DMS114 treated with DMSO at 0.1 percent for 48 hours (cell line): ENCODE results near the gene MPHOSPH9.

ENCODE experiments used
- DNase-seq: peaks from one replicate; lab custom pipeline; 2025; ENCODE audit not compliant: unreplicated experiment; lab: John Stamatoyannopoulos, UW

The MPHOSPH9 gene

GRCh38 chr12:123150275-123150743, 82.6 kb downstream of the MPHOSPH9 start:
- no peak for DNase-seq

- DNase-seq: no peak
Measured at GRCh38 chr12:123149501-123150274, 83.3 kb downstream of the MPHOSPH9 start.

GRCh38 chr12:123149088-123149487, 83.9 kb downstream of the MPHOSPH9 start:
- DNase-seq: no peak

GRCh38 chr12:123148655-123149054, 84.3 kb downstream of the MPHOSPH9 start:
- DNase-seq: no peak

- no peak for DNase-seq
Measured at GRCh38 chr12:123148223-123148622, 84.7 kb downstream of the MPHOSPH9 start.

GRCh38 chr12:123145211-123145610, 87.7 kb downstream of the MPHOSPH9 start:
- no peak for DNase-seq

- no peak for DNase-seq
Measured at GRCh38 chr12:123143736-123144461, 89.0 kb downstream of the MPHOSPH9 start.

GRCh38 chr12:123142921-123143735, 89.8 kb downstream of the MPHOSPH9 start:
- no peak for DNase-seq

GRCh38 chr12:123142518-123142840, 90.5 kb downstream of the MPHOSPH9 start:
- DNase-seq: no peak

- DNase-seq: no peak
Measured at GRCh38 chr12:123141615-123142517, 91.1 kb downstream of the MPHOSPH9 start.

GRCh38 chr12:123140676-123141614, 92.0 kb downstream of the MPHOSPH9 start:
- DNase-seq: no peak

- no peak for DNase-seq
Measured at GRCh38 chr12:123139926-123140675, 92.8 kb downstream of the MPHOSPH9 start.

GRCh38 chr12:123135688-123136087, 97.3 kb downstream of the MPHOSPH9 start:
- DNase-seq: no peak

- no peak for DNase-seq
Measured at GRCh38 chr12:123134826-123135225, 98.1 kb downstream of the MPHOSPH9 start.

- no peak for DNase-seq
Measured at GRCh38 chr12:123134271-123134671, 98.7 kb downstream of the MPHOSPH9 start.

- DNase-seq: no peak
Measured at GRCh38 chr12:123133701-123134100, 99.2 kb downstream of the MPHOSPH9 start.

GRCh38 chr12:123132951-123133619, 99.9 kb downstream of the MPHOSPH9 start:
- DNase-seq: no peak

GRCh38 chr12:123131879-123132402, 101.0 kb downstream of the MPHOSPH9 start:
- no peak for DNase-seq
